ENCODE data around the gene PTPN13.

The PTPN13 gene

DNA sequence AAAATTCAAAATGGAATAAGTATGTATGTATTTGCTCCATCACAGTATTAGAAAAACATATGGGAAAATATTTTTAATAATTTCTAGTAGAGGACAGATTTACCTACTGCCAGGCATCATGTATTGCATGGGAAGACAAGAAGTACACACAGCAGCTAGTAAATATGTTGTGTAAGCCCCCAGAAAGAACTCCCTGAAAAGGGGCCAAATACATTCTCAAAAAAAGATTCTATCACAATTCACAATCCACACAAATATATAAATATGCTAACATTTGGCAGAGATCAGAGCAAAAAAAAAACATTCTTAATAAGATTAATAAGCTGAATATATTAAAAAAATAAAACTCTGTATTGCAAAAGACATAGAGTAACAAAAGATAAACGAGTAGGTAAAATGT lies 227.0 kb downstream of the PTPN13 start:
- no peak for DNase-seq

DNA sequence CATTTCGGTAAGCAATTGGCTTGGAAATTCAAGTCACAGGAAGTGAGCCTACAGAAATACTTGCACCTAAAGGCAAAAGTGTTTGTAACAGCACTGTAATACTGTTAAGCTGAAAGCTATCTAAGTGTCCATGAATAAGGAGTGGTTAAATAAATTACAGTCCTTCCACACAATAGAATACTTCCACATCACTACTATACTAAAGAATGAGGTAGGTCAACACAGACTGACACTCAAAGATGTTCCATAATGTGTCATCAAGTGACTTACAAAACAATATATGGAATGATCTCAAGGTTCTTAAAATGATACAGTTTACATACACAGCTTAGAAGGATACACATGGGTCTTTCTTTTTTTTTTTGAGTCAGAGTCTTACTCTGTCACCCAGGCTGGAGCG lies 228.0 kb downstream of the PTPN13 start:
- no peak for DNase-seq

DNA sequence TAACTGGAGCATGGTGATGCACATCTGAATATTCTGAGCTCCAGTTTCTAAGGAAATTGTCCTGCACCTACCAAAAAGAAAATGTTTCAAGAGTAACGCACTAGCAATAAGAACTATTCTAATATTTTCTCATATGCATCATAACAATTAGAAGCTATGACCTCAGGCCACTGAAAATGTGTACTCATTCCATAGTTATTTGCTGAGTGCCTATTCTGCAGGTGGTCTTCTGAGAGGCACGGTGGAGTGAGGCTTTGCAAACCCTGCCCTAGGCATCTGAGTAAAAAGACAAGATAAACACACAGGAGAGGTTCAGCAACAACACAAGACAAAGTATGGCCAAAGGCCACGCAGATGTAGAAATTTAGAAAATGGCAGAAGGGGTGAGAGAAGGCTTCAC lies 231.4 kb downstream of the PTPN13 start:
- no peak for DNase-seq

DNA sequence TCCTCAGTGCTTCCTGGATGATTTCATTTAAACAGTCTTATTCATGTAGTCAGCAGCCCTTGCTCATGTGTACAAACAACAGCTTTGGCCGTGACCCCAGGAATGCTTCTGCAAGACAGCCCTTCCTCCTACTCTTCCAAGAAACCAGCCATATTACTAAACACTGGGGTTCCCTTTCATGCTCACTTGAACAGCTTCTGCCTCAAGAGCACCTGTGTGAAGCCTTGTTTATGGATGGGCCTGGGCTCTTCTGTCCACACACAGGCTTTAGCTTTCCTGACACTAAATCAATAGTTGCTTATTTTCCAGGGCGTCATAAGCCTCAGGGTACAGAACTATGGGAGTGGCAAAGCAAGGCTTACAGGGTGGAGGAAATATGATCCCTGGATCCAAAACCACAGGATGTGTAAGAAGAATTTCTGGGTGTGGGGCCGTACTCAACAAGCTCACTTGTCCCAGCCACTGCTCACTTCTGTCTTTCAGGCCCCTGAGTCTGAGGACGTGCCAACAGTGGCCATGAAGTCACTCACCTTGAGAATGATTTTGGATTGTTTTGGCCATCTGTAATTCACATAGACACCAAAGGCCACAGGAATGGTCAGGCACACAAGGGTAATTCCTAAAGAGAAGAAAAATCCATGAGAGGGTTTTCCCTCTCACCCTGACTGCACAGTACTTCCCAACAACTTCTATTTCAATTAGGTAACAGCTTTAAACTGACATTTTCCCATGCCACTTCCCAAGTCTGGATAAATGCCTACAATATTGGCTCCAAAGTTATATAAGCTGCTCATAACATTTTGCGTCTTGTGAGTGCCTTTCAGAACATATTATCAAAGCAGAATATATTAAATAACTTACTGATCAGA lies 237.4 kb downstream of the PTPN13 start:
- no peak for DNase-seq

DNA sequence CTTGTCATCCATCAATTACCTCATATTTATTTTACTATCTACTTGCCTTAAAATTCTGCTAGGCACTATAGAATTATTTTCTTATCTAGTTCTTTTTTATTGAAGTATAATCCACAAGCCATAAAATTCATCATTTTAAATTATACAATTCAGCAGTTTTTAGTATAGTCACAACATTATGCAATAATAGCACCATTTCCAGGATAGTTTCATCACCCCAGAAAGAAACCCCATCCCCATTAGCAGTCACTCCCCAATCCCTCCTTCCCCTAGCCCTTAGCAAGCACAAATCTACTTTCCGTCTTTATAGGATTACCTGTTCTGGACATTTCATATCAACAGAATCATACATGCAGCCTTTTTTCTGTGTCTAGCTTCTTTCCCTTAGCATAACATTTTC lies 239.5 kb downstream of the PTPN13 start:
- no peak for DNase-seq

DNA sequence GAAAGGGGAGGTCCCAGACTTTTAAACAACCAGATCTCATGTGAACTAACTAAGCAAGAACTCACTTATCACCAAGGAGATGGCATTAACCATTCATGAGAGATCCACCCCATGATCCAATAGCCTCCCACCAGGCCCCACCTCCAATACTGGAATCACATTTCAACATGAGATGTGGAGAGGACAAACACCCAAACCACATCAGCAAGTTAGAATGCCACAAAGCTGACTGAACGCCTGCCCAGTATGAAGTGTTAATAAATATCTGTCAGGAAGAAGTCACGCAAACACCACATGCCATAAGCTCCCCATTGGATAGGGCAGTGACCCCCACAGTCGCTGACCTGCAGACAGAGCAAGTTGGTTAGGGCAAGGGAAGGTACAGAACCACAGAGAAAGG lies 240.8 kb downstream of the PTPN13 start:
- DNase-seq = no peak

DNA sequence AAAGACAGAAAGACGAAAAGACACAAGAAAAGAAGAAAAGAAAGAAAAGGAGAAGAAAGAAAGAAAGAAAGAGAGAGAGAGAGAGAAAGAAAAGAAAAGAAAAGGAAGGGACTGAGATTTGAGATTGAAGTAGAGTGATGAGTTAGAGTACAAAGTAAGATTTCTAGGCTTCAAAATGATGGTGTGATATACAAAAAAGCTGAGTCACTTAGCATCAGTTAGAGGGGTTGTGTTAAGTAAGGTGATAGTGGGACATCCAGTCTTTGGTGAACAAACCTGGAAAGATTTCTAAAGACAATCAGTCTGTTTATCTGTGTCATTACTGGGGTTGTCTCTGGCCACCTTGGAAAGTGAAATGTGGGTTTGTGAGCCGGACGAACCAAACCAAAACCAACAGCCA lies 241.6 kb downstream of the PTPN13 start:
- no peak for DNase-seq

DNA sequence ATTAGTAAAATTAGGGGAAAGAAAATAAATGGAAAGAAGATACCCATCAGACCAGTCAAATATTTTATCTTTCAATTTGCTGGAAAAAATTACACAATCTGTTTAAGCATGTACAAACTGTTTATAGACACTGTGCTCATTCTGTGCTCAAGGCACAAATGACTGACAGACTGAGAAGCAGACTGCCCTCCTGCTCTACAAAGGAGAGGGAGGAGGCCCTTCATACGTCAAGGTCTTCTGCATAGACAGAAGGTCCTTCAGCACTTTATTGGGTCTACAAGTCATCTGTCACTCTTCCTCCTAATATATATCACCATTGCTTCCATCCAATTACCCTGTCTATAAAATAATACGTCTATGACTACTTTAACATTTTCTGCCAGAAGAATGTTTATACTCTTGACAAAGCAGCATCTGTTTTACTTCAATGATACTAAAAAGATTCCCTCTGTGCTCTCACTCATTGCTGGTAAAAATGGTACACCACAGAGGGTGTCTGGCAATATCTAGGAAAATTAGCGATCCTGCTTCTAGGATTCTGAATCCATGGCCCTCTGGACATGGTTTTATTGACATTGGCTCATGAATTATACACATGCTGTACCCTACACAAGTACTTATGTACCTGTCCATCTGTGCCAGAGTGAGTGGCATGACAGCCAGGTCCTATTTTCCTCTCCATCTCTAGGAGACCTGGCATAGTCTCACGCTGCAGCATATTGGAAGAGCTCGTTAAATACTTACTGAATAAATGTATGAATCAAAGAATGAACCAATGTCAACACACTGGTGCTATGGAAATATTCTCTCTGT lies 243.8 kb downstream of the PTPN13 start:
- DNase-seq = no peak

DNA sequence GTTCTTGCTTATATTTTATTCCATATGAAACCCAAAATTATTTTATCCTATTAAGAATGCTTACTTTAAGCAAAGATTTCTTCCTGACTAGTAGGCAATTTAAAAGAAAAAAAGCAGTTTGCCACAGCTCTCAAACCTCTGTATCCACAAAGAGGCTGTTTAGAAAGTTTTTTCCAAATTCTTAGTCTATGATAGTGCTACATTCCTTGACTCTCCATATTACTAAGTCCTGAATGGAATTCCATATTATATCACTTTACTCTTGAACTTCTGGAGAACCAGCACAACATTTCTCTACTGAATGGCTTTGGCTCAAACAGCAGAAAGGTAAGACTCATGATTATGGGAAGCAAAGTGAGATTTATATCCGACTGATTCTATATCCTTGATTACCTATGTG lies 246.7 kb downstream of the PTPN13 start:
- no peak for DNase-seq

DNA sequence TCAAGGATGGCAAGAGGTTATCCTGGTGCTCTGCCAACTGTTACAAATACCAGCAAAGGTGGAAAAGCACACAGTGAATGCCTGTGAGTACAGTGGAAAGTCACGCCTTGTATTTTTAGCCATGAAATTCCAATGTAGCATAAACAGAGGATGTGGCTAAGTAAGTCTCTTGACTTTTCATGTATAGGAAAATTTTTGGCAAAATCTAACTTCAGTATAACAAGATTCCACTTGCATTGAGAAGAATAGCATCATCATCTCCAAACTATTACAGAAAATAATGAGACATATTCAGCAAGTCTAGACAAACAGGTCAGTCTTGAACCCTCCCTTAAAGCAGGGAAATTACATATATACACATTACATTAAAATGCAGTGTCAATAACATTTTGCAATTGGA lies 247.2 kb downstream of the PTPN13 start:
- no peak for DNase-seq

DNA sequence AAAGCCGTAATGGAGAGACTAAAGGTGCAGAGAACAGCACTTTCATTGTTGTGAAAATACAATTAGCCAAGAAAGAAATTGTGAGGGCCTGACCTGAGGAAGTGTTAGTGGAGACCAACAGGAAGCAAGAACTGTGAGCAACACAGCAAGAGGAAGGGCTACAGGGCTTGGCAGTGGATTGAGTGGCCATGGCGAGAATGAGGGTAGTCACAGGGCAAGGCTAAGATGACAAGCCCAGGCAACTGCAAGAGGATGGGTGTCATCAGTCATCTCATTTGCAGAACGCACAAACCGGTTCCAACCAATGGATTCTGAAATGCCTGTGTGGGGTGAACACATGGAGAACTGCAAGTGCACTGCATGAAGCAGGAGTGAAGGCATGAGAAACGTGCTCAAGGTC lies 251.5 kb downstream of the PTPN13 start:
- DNase-seq = no peak

DNA sequence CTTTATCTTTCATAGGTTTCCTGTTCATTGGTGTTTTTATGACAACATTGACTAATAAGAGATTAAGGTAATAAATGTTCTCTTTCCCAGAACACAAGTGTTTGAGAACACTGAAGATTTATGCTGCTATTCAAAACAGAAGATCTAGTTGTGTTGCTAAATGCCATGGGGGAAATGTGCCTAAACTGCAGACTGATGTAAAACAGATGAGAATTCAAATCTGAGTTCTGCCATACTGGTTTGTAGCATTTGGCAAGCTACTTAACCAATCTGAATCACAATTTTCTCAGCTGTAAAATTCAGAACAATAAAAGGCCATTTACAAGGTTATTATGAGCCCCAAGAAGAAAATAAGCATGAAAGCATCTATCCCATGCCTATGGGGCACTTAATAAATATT lies 252.8 kb downstream of the PTPN13 start:
- no peak for DNase-seq

DNA sequence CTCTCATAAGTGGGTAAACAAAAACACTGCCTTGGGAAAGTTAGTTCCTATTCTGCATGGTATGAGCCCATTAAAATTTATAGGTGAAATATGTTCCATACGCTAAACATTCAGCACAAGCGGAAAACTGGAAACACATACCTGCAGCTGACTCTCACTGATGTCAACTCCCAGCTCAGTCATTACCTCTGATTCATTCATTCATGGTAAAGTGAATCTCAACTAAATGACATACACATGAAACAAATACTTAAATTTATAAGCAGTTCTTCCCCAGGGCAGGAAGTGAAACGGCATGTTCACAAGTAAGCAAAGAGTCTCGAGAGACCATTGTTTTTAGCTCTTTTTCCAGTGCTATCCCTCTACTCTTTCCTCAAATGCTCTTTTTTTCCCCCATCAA lies 253.5 kb downstream of the PTPN13 start:
- no peak for DNase-seq

DNA sequence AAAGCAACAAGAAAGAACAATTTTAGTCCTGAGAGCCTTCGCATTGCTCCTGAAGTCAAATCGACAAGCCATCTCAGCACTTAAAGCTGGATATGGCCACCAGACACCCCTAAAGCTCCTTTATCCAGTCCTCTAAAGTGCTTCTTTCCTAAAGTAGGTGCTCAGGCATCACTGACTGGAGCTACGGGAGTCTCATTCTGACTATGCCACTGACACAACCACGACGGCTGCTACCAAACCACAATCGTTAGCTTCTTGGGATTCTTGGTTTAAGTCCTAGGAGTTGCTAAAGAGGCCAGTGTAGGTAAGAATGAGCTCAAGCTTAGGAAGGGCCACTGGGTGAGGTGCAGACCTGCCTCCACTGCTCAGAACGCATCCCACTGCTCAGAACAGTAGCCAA lies 254.0 kb downstream of the PTPN13 start:
- no peak for DNase-seq

DNA sequence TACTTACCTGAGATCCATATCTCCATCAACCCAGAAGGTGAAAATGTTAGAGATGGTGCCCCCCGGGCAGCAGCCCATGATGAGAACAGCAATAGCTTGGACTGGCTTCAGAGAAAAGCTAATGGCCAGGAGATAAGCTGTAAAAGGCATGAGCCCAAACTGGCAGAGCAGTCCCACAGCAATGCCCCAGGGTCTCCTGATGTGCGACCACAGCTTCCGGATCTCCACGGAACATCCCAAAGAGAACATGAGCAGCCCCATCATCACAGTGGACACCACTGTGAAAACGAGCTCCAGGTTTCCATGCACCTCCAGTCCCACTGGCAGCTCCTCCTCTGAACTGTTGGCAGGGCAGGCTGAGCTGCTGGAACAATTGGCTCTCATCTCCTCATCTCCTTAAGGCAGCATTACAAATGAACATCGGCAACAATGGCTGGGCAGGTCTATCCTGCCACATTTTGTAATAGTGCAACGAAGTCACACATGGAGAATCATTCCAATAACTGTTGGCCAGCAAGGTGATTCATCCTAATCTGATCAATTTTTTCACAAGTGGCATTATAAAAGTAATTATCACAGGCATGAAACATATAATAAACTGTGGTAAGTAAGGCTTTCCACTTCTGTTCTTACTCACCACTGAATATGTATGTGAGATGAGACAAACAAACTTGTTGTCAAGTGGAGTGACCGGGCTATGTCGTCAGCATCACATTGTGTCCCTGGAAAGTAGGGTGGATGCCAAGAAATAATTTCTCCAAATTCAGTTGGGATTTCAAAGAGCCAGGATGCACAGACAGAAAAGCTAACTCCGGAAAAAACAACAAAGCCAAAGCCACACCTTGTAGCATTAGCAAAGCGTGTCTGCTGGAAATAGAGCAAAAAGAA lies 254.9 kb downstream of the PTPN13 start, which contains the start of gene SLC10A6:
Gene SLC10A6 (minus strand): TSS at position 653 of the 888 bp plus-strand sequence. CDS start 269 bp downstream, at position 384.
- no peak for DNase-seq

DNA sequence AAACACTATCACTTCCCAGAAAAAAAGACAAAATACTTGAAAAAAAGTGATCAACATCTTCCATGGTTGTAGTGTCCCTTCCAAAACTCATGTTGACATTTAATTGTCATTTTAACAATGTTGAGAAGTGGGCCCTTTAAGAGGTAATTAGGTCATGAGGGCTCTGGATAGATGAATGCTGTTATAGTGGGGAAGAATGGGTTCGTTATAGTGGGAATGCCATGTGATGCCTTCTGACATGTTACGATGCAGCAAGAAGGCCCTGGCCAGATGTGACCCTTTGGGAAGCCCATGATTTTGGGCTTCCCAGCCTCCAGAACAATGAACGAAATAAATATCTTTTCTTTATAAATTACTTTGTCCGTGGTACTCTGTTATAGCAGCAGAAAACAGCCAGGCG lies 259.1 kb downstream of the PTPN13 start:
- DNase-seq = no peak

DNA sequence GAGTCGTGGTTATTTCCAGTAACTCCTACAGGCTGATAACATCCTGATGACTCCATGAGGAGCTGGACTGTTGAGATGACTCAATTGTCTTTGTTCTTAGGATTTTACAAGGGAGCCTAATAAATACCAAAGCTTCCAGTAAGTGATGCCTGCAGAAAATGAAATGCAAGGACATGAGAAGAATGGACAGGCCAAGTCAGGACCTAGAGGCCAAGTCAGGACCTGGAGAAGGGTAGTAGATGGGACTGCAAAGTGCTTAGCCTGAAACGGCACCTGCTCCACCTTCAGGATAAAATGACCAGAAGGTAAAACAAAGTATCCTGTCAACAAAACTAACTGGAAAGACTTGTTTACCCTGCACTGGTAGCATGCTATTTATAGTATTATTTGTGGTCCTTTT lies 261.5 kb downstream of the PTPN13 start:
- no peak for DNase-seq

DNA sequence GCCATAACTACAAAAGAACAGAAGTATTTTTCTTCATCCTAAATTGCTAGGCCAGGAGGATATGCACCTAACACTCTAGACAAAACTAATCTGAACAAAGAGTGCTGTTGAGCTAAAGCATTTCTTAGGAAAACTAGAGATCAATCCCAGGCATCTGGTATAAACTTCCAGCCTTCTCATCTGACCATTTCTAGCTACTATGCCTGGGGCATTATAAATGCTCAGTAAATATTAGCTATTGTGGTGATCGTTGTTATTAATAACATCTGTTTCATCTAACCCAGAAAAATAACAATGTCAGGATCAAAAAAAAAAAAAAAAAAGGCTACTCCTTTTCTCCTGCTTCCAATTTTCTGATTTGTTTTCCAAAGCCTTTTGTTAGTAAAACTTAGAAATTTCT lies 262.8 kb downstream of the PTPN13 start:
- DNase-seq = no peak

DNA sequence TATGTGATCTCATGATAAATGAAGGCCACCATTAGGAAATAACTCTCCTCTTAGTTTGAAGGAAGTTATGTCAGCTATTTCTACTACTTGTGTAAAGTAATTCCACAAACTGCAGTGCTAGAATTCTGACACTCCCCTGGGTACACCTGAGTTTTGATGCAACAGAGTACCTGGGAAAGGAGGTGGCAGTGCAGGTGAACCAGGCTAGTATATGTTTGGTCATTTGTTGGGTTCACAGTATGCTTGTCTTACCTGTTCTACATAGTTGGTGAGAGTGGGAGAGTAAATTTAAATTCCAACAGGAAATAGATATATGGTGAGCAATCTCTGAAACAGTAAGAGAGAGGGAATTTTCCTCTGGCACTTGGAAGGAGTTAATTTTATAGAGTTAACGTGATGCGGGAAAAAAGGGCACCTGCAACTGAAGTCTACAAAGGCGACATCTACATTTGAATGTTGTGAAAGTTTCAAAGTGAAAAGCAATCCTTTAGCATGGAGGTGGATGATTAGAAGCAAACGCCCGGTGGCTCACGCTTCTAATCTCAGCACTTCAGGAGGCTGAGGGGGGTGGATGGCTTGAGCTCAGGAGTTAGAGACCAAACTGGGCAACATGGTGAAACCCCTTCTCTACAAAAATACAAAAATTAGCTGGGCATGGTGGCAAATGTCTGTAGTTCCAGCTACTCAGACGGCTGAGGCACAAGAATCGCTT lies 263.4 kb downstream of the PTPN13 start:
- DNase-seq = no peak
